ENCODE measurements around the gene TYMS. TPM values are rescaled to one million over a fixed set of nuclear protein-coding genes. Genes with fewer than 3 reads are reported as not detected.

TYMS gene
- total RNA-seq, 1 experiment from 2014 or later: 202 TPM

GRCh38 chr18:703213-703967, 45.9 kb downstream of the TYMS start:
- BruUV-seq (replicated peaks): no TSS peak
- DNase-seq (ENCODE audit: low read depth, low spot score) (peak; percentile 32), ATAC-seq (peak; percentile 75)
- peaks cover 4% of the 10 kb centered on the region; the same call in 1 of the 2 replicates for H3K36me3 ChIP-seq (ENCODE audit: control insufficient read depth, insufficient read depth, low read length)
- TF ChIP-seq REST (IDR thresholded peaks at IDR 0.05; ENCODE audit: insufficient read depth in 1 of 2, low read depth in 2 of 2, low read length in 1 of 2) (no peak), CTCF (IDR thresholded peaks at IDR 0.05) (no peak), POLR2AphosphoS5 (IDR thresholded peaks at IDR 0.05; ENCODE audit: low read depth, low read length) (no peak), SIN3A (IDR thresholded peaks at IDR 0.05; ENCODE audit: borderline replicate concordance, insufficient read depth, low read depth, low read length) (no peak), TCF7L2 (IDR thresholded peaks at IDR 0.05; ENCODE audit: low read depth, low read length) (no peak)
- no peak overlapping the region for H3K4me3 ChIP-seq (ENCODE audit: low read depth in 2 of 2, low read length in 2 of 2)
- no peaks in the 10 kb centered on the region for H3K27me3 ChIP-seq (ENCODE audit: control insufficient read depth, insufficient read depth, low read length)
- in situ Hi-C loops (cut with HindIII; ENCODE audit: low pct_unique_long_range_greater_than_20kb, low sequenced_read_pairs): no loop called here
- no peak overlapping the region for H3K27ac ChIP-seq (ENCODE audit: low read length)
- intact Hi-C loops (cut with micrococcal nuclease; ENCODE audit: unreplicated experiment): no loop called here
- POLR2A ChIA-PET: no interaction called here
- H3K4me1 ChIP-seq (ENCODE audit: control insufficient read depth, insufficient read depth, low read length): peaks cover 10% of the 10 kb centered on the region; the same call in 1 of the 2 replicates
- CTCF ChIA-PET: no interaction called here
- no peaks in the 10 kb centered on the region for H3K9me3 ChIP-seq (ENCODE audit: control insufficient read depth, insufficient read depth, low read depth, low read length)

GRCh38 chr18:706405-706804, 49.0 kb downstream of the TYMS start:
- intact Hi-C loops (cut with micrococcal nuclease; ENCODE audit: unreplicated experiment): no loop called here
- TF ChIP-seq TCF7L2 (IDR thresholded peaks at IDR 0.05; ENCODE audit: low read depth, low read length) (no peak), POLR2AphosphoS5 (IDR thresholded peaks at IDR 0.05; ENCODE audit: low read depth, low read length) (no peak)
- peaks cover 16% of the 10 kb centered on the region for H3K4me1 ChIP-seq (ENCODE audit: control insufficient read depth, insufficient read depth, low read length)

GRCh38 chr18:708096-708495, 50.6 kb downstream of the TYMS start:
- BruUV-seq (replicated peaks): no TSS peak
- no peaks in the 10 kb centered on the region; the same call in 1 of the 2 replicates for H3K36me3 ChIP-seq (ENCODE audit: control insufficient read depth, insufficient read depth, low read length)
- H3K27ac ChIP-seq (ENCODE audit: low read length): no peak overlapping the region
- H3K4me1 ChIP-seq (ENCODE audit: control insufficient read depth, insufficient read depth, low read length): peaks cover 13% of the 10 kb centered on the region
- no peak overlapping the region for H3K4me3 ChIP-seq (ENCODE audit: low read depth in 2 of 2, low read length in 2 of 2)
- H3K9me3 ChIP-seq (ENCODE audit: control insufficient read depth, insufficient read depth, low read depth, low read length): no peaks in the 10 kb centered on the region
- no peak for TF ChIP-seq TCF7L2 (IDR thresholded peaks at IDR 0.05; ENCODE audit: low read depth, low read length)
- TF ChIP-seq REST (IDR thresholded peaks at IDR 0.05; ENCODE audit: insufficient read depth in 1 of 2, low read depth in 2 of 2, low read length in 1 of 2): no peak
- ChIA-PET POLR2A (no interaction called here), CTCF (interaction anchor here (0.6 kb wide), 1 partner anchor 17 kb away, joined by 6 read pairs; no protein-coding TSS in a partner anchor)
- intact Hi-C loops (cut with micrococcal nuclease; ENCODE audit: unreplicated experiment) (no loop called here), in situ Hi-C loops (cut with HindIII; ENCODE audit: low pct_unique_long_range_greater_than_20kb, low sequenced_read_pairs) (no loop called here)
- DNase-seq (ENCODE audit: low read depth, low spot score): no peak
- H3K27me3 ChIP-seq (ENCODE audit: control insufficient read depth, insufficient read depth, low read length): no peaks in the 10 kb centered on the region
- ATAC-seq: no peak

More at GRCh38 chr18:706405-706804, 49.0 kb downstream of the TYMS start:
- Histone ChIP-seq H3K9me3 (ENCODE audit: control insufficient read depth, insufficient read depth, low read depth, low read length) (no peaks in the 10 kb centered on the region), H3K27ac (ENCODE audit: low read length) (no peak overlapping the region), H3K4me3 (ENCODE audit: low read depth in 2 of 2, low read length in 2 of 2) (no peak overlapping the region), H3K36me3 (ENCODE audit: control insufficient read depth, insufficient read depth, low read length) (peaks cover 4% of the 10 kb centered on the region), H3K27me3 (ENCODE audit: control insufficient read depth, insufficient read depth, low read length) (no peaks in the 10 kb centered on the region)
- ATAC-seq (no peak), DNase-seq (ENCODE audit: low read depth, low spot score) (no peak)
- CTCF ChIA-PET: no interaction called here
- POLR2A ChIA-PET: interaction anchor here (0.6 kb wide), 1 partner anchor 107 kb away, joined by 3 read pairs; no protein-coding TSS in a partner anchor
- in situ Hi-C loops (cut with HindIII; ENCODE audit: low pct_unique_long_range_greater_than_20kb, low sequenced_read_pairs): no loop called here
- no TSS peak for BruUV-seq (replicated peaks)

All from Panc1 (cell line).